ENCODE results near the gene TOP3A. TPM values are rescaled to one million over a fixed set of nuclear protein-coding genes. Genes with fewer than 3 reads are reported as not detected.

TOP3A gene
- total RNA-seq, 1 donor from 2014 or later = 38.6 TPM

DNA sequence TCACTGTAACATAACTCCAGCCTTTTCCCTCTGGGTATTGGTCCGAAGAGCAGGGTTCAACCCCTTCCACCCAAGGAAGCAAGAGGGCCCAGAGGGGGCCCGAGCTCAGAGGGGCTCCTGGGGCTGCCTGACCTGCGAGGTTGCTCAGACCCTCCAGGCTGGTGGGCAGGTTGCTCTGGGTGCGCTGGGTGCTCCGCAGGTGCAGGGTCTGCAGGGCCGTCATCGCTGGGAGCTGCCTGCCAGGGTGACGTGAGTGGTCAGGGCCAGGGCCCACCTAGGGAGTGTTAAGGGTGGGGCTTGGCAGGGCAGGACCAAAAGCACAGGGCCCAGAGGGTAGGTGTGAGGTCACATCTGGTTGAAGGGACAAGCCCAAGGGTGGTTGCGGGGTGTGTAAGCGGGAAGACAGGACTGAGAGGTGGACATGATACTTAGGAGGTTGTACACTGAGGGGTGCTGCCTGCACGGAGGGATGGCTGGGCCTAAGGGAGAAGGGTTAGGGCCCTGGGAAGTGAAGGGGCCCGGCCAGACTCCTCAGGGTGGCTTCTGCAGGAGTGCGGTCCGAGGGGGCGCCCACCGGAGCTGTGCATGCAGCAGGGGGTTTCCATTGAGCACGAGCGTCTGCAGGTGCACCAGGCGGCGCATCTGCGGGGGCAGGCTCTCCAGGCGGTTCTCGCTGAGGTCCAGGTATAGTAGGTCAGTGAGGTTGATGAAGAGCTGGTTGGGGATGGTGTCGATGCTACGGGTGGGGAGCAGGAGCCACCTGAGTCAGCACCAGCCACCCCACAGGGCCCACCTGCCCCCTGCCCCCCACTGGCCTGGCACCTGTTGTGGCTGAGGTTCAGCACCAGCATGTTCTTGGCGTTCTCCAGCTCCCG, 60.6 kb downstream of the TOP3A start:
- DNase-seq (ENCODE audit: extremely low read depth, low read depth, low spot score) = no peak

DNA sequence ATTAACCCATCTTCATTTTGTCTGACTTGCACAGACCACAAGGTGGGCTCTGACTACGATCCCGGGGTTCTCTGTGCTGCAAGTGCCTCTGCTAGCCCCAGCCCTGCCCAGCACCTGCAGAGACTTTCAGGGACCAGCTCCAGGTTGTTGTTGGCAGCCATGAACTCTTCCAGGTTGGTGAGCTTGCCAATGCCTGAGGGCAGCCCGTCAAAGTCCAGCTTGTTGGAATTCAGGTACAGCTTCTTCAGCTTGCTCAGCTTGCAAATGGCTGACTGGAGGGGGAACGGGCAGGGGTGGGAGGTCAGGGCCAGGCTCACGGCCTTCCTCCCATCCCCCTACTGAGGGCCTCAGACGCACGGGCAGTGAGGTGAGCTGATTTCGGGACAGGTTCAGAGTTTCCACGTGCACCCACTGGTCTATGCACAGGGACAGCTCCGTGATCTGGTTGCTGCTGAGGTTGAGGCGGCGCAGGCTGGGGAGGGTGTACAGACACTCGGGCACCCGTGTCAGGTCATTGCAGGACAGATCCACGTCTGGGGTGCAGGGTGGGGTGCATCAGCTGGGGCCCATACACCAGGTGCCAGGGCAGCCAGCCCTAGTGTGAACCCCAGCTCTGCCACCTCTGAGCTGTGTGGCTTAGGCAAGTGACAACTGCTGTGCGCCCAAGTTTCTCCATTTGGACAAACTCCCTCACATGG, 61.5 kb downstream of the TOP3A start:
- DNase-seq (ENCODE audit: extremely low read depth, low read depth, low spot score) = no peak

DNA sequence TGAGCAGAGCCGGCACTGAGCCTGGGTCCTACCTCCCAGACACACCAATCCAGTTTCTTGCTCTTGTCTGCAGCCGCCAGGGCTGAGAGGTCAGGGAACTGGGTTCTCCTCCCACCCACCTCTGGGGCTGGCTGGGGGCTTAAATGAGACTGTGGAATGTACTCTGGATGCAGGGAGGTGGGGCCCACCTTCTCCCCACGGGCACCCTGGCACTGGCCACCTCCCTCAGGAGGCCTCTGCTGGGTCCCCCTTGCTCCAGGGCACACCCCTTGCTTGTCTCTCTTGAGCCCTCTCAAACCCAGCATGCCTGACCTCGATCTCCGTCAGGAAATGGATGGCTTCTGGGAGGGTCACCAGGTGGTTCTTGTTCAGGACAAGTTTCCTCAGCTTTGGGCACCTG, 62.6 kb downstream of the TOP3A start:
- DNase-seq (ENCODE audit: extremely low read depth, low read depth, low spot score) = no peak

DNA sequence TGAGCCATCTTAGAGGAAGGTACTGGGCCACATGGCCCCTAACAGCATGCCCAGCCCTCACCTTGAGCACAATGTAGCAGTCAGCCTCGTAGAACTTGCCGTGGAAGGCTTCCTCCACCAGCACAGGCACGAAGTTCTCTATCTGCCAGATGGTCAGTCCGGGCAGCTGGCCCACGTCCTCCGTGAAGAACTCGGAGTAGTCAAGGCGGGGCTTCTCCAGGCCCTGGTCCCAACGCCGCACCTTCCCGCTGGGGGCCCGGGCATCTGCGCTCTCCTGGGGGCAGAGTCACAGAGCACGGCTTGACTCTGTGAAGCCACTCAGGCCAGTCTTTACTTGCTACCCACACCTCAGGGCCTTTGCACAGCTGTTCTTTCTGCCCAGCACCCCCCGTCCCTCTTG, 63.6 kb downstream of the TOP3A start:
- no peak for DNase-seq (ENCODE audit: extremely low read depth, low read depth, low spot score)

DNA sequence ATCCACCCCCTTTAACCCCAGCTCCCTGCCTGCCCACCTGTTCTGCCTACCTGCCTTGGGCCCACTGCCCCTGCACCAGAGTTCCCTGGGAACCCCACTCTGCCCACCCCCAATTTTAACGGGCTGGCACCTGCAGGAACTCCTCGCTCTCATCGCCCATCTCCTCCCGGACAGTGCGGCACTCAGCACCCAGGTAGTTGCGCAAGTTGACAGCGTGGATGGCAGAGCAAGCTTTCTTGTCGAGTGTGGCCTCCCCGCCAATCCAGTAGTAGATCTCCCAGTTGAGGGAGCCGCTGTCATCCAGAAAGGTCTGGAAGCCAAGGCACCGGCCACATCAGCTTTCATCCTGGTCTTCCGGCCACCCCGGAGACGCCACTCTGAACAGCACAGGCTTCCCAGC, 64.1 kb downstream of the TOP3A start:
- no peak for DNase-seq (ENCODE audit: extremely low read depth, low read depth, low spot score)

DNA sequence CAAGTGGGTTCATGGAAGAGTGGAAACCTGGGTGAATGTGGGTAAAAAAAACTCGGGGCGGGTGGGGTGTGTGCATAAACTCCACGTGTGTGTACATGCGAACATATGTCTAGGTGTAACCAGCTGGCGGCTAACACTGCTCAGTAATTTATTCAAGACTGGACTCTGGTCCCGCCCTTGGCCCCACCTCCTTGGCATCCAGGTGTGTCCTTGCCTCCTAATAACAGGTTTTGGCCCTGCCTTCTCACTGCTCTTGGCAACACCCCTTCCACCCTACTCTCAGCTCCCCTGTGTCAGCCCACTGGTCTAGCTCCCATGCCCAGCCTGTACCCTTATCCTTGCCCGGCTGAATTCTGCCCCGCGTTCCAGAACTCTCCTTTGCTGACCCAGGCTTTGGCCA, 64.5 kb downstream of the TOP3A start:
- no peak for DNase-seq (ENCODE audit: extremely low read depth, low read depth, low spot score)

DNA sequence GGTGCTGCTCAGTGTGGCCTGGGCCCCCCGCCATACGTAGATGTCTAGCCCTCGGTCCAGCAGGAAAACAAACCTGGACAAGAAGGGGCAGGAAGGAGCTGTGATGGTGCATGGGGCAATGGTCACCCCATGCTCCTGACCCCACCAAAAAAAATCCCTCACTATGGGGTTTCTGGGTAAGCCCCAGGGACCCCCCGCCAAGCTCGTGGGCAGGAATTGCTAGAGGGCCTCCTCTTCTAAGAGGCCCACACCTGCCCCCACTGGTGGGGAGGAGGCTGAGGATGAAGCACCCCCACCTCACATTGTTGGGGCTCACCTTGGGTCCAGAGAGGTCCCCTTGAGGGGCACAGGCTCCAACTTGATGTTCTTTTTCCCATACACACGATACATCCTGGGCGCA, 66.0 kb downstream of the TOP3A start:
- DNase-seq (ENCODE audit: extremely low read depth, low read depth, low spot score) = no peak

DNA sequence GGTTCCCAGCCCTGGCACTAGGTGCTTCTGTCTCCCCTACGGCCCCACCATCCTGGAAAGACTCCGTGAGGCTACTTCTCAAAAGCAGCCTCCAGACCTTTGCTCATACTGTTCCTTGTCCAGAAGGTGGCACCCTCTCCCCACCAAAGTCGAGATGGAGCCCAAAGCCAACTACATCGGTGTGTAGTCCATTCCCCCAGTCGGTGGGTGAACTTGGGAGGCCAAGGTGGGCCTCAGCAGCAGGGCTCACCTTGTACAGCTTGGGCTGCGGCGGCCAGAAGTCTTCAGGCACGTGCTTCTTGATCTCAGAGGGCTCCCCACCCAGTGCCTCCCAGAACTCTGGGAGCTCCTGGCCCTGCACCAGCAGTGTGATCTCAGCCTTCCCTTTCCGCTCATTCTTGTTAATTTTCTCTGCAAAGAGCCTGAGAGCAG, 66.5 kb downstream of the TOP3A start:
- DNase-seq (ENCODE audit: extremely low read depth, low read depth, low spot score) = no peak

DNA sequence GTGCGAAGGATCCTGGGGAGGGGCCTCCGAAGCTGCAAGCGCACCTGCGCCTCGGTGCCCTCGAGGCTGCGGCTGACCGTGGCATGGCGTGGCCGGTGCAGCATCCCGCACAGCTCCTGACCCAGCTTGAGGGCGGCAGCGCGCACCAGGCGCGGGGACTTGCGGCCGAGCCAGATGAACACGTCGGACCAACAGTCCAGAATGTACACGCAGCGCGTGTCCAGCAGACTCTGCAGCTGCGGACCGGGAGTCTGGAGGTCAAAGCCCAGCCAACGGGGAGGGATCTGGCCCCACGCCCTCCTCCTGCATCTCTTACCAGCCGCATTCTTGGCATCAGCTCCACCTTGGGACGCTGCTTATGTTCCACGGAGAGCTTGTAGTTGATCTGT, 67.2 kb downstream of the TOP3A start:
- DNase-seq (ENCODE audit: extremely low read depth, low read depth, low spot score) = no peak

DNA sequence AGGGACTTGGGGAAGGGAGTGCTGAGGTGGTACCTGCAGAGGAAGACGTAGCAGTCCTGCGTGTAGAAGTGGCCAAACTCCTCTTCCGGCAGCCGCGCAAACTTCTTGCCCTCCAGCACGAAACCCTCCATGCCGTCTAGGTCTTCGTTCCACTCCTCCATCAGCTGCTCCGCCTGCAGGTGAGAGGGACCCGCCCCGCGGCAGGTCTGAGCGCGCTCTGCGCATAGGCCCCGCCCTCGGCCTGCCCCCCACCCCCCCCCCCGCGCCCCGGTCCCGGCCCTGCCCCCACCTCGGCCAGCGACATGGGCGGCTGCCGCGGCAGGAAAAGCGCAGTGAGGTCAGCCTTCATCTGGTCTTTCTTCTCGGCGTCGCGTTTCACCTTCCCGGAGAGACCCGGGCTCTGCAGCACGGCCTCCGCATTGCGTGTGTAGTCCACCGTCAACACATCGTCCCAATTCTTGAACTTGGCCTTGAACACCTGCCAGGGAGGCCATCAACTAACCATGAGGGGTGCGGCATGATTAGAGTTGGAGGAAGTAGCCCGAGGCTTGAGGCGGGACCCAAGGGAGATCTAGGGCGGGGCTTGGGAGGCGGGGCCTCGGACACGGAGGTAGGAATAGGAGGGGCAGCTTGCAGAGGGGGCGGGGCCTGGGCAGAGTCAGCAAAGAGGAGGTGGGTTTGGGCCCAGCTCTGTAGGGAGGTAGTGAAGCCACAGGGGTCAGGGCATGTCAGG, 67.7 kb downstream of the TOP3A start:
- no peak for DNase-seq (ENCODE audit: extremely low read depth, low read depth, low spot score)

DNA sequence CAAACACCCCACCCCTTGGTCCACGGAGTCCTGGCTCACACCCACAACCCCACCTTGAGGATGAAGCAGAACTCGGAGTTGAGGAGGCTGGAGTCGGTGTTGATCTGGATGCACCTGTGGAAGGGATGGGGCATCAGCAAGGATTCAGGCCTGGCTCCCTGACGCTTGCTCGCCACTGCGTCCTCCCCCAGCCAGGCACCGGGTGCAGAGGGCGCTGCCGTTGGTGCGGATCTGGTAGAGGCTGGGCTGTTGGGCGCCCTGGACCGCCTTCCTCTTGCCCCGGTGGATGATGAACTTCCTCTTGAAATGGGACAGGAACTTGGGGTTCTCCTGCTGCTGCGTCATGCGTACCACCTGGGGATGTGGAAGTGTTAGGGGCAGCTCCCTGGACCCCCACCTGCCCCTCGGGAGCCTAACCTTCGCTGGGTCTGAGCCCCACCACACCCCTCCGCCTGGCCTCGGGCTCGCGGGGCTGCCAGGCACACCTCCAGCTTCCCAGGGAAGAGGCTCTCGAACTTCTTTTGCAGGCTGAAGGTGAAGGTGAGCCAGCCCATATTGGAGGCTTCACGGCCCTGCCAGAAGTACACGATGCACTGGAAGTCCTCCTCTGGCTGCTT, 68.6 kb downstream of the TOP3A start:
- DNase-seq (ENCODE audit: extremely low read depth, low read depth, low spot score) = no peak

DNA sequence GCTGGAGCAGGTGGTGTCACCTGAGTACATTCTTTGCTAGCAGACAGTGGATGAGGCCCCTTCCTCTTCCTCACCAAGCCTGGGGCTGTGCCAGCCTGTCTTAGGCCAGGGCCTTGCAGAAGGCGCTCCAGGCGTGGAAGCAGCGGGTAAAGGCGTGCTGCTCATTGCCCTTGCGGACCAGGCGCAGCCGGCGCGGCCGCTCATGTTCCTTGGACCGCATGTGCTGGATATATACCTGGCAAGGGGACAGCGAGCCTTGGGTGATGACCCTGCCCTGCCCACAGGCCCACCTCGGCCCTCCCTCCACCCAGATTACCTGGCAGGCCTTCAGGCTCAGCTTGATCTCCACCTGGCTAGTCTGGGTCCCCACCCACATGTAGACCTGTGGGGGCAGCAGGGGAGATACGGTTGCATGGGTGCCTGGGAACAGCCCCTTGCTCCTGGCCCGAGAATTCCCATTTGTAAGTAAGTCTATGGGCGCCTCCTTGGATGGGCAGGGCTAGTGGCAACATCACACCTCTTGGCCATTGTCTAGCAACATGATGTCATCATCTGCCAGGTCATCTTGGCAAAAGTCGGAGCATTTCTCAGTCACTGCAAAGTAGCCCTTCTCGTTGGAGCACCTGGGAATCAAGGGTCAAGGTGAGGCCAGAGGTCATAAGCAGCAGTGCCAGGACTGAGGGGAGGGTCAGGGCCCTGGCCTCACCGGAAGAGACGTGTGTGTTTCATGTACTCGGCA, 69.6 kb downstream of the TOP3A start:
- no peak for DNase-seq (ENCODE audit: extremely low read depth, low read depth, low spot score)

DNA sequence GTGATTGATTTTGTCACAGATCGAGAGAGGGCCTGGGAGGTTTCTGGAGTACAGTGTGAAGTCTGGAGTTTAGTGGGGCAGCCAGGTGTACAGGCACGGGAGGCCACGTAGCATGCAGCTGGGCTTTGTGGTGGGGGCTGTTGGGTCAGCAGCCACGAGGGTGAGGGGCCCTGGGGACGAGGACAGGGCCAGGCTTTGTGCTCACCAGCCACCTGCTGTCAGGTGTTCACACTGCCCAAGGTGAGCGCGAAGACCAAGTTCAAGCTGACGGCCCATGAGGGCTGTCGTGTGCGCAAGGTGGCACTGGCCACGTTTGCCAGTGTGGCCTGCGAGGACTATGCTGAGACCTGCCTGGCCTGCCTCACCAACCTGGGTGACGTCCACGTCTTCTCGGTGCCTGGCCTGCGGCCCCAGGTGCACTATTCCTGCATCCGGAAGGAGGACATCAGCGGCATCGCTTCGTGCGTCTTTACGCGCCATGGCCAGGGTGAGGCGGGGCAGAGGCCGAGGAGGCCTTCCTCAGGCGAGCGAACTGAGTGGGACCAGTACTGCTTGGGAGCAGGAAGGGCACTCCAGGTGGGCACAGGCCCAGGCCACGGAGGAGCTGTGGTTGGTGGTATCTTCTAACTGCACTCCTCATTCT, 73.4 kb downstream of the TOP3A start:
- no peak for DNase-seq (ENCODE audit: extremely low read depth, low read depth, low spot score)

DNA sequence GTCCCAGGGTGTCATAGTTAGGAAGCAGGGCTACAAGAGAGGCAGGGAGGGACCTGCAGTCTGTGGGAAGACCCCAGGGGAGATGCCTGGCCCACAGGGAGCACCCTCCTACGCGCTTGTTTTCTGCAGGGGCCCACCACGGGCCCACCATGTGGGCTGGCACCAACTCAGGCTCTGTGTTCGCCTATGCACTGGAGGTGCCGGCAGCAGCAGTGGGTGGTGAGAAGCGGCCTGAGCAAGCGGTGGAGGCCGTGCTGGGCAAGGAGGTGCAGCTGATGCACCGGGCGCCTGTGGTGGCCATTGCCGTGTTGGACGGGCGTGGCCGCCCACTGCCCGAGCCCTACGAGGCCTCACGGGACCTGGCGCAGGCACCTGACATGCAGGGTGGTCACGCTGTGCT, 74.3 kb downstream of the TOP3A start:
- DNase-seq (ENCODE audit: extremely low read depth, low read depth, low spot score) = no peak

DNA sequence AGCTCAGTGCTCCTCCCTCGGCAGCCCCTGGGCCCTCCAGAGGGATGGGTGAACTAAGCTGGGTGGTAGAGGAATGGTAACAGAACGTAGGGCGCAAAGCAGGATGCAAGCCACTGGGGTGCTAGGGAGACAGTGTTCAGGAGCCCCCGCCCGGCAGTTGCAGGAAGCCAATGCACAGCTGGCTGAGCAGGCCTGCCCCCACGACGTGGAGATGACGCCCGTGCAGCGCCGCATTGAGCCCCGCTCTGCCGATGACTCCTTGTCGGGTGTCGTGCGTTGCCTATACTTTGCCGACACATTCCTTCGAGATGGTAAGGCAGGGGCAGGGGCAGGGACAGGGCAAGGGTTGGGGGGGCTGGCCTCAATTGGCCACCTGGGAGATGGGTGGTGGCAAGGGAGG, 76.5 kb downstream of the TOP3A start:
- DNase-seq (ENCODE audit: extremely low read depth, low read depth, low spot score) = no peak

DNA sequence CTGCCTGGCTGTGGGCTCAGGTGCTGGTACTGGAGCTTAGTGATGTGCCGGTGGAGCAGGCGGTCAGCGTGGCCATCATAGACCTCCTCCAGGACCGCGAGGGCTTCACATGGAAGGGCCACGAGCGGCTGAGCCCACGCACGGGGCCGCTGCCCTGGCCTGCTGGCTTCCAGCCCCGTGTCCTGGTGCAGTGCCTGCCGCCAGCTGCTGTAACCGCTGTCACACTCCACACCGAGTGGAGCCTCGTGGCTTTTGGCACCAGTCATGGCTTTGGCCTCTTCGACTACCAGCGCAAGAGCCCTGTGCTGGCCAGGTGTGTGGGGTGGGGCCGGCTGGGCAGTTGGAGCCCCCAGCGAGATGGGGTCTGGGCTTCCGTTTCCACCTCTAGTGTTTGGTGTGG, 77.3 kb downstream of the TOP3A start:
- no peak for DNase-seq (ENCODE audit: extremely low read depth, low read depth, low spot score)

DNA sequence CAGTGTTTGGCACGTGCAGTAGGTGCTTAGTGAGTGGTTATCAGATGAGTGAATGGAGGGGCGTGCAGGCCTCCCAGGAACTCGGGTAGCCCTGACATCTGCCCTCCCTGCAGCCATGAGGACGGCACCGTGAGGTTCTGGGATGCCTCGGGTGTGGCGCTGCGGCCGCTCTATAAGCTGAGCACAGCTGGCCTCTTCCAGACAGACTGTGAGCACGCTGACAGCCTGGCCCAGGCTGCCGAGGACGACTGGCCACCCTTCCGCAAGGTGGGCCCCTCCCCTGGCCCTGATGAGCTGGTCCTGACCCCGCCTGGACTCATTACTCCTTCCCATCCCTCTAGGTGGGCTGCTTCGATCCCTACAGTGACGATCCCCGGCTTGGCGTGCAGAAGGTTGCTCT, 78.3 kb downstream of the TOP3A start:
- DNase-seq (ENCODE audit: extremely low read depth, low read depth, low spot score) = no peak

DNA sequence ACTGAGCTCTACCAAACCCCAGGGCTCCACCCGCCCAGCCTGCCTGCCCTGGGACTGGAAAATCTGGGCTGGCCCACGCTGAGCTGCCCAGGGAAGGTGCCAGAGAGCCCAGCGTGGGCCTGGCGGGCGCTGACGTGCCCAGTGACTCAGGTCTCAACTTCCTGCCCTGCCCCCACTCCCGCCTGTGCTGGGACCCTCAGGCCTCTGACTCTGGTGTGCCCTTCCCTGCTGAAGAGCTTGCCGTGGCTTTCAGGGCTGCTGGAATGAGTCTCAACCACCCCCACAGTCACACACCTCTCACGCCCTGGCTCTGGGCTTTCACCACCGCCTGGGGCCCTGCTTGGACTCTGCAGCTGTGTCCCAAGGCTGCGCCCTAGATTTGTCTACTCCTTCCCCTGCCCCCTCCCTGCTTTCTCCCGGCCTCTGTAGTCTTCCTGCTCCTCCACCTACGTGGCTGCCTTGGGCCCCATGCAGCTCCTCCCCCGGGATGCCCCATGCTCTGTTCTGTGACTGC, 79.0 kb downstream of the TOP3A start:
- DNase-seq (ENCODE audit: extremely low read depth, low read depth, low spot score) = no peak

DNA sequence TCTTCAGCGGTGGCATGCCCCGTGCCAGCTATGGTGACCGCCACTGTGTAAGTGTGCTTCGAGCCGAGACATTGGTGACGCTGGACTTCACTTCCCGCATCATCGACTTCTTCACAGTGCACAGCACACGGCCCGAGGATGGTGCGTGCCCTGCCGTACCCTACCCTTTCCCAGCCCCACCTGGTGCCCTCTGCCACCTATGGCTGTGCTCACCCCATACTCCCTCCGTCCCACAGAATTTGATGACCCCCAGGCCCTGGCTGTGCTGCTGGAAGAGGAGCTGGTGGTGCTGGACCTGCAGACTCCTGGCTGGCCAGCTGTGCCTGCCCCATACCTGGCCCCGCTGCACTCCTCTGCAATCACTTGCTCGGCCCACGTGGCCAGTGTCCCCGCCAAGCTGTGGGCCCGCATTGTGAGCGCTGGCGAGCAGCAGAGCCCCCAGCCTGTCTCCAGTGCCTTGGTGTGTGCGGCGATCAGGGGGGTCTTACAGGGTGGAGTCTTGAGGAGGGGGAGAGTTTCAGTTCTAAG, 79.9 kb downstream of the TOP3A start:
- no peak for DNase-seq (ENCODE audit: extremely low read depth, low read depth, low spot score)
